B cell (primary cell): Measurements from ENCODE around the gene HPCA. TPM values are rescaled to one million over a fixed set of nuclear protein-coding genes. Genes with fewer than 3 reads are reported as not detected.

Experiments
- ATAC-seq: fragments of 200-7000 bp; cut with Tn5 transposase; one replicate; pipeline ENCODE4 v1.10.0; 2021; ENCODE audit warnings: low read depth, mild to moderate bottlenecking, moderate number of reproducible peaks, moderate library complexity
- CTCF ChIA-PET: fragments of 350-600 bp; sonication (Branson Sonifier 250); formaldehyde crosslinking; loops from one replicate; lab custom pipeline; 2021; ENCODE audit warnings: antibody characterized with exemption, inconsistent platforms; lab: Charles Lee
- POLR2A ChIA-PET: fragments of 350-600 bp; sonication (Branson Sonifier 250); formaldehyde crosslinking; loops from one replicate; lab custom pipeline; 2021; ENCODE audit warnings: antibody characterized with exemption; lab: Charles Lee
- DNase-seq: peaks from one replicate; pipeline ENCODE4 v3.0.0; 2013
- H2AFZ ChIP-seq: 2 replicates; pipeline ENCODE4 v1.6.1; 2012; ENCODE audit warnings: mild to moderate bottlenecking, low read depth, low read length; ENCODE audit not compliant: insufficient read depth, poor library complexity, severe bottlenecking
- H3K27ac ChIP-seq, 2 donors: 1 replicate in 1 of 2; 2 replicates in 1 of 2; pipeline ENCODE4 v1.5.1; 2012 to 2013; ENCODE audit warnings: low read length in 2 of 2, mild to moderate bottlenecking in 2 of 2, moderate library complexity in 1 of 2
- H3K27me3 ChIP-seq, 4 experiments: fragments of 200-600 bp in 1 of 4; sonication (generic) in 1 of 4; replicated peaks in 1 of 4; 1 replicate in 2 of 4; 2 replicates in 2 of 4; pipeline versions ENCODE4 v1.6.1 to v1.7.0; 2013 to 2016; ENCODE audit warnings: low read length in 3 of 4, mild to moderate bottlenecking in 2 of 4, mixed read lengths in 1 of 4, moderate library complexity in 1 of 4; ENCODE audit not compliant: insufficient read depth in 4 of 4, control insufficient read depth in 3 of 4; ENCODE audit errors: control extremely low read depth in 1 of 4
- H3K36me3 ChIP-seq, 2 experiments: replicated peaks in 1 of 2; 1 replicate in 1 of 2; 2 replicates in 1 of 2; pipeline versions ENCODE4 v1.6.1 to v1.7.1; 2013; ENCODE audit warnings: low read length in 1 of 2; ENCODE audit not compliant: insufficient read depth in 2 of 2, control insufficient read depth in 1 of 2; ENCODE audit errors: control extremely low read depth in 1 of 2, extremely low read depth in 1 of 2
- H3K4me1 ChIP-seq, 2 donors: fragments of 200-600 bp in 1 of 2; sonication (generic) in 1 of 2; 1 replicate in 1 of 2; 2 replicates in 1 of 2; pipeline versions ENCODE4 v1.5.1 to v1.6.1; 2013 to 2017; ENCODE audit warnings: low read length in 2 of 2; ENCODE audit not compliant: control insufficient read depth in 2 of 2, insufficient read depth in 2 of 2
- H3K4me2 ChIP-seq: replicated peaks from 2 replicates; pipeline ENCODE3; 2012; ENCODE audit warnings: mild to moderate bottlenecking, low read depth, low read length; ENCODE audit not compliant: poor library complexity, severe bottlenecking
- H3K4me3 ChIP-seq, 5 experiments: fragments of 200-600 bp in 1 of 5; sonication (generic) in 1 of 5; 1 replicate in 3 of 5; 2 replicates in 2 of 5; pipeline versions ENCODE4 v1.5.1 to v1.7.0; 2011 to 2016; ENCODE audit warnings: low read length in 4 of 5, mild to moderate bottlenecking in 4 of 5, low read depth in 2 of 5, control low read depth in 1 of 5, moderate library complexity in 1 of 5; ENCODE audit not compliant: insufficient read depth in 1 of 5; ENCODE audit errors: control extremely low read depth in 1 of 5, extremely low read depth in 1 of 5
- H3K79me2 ChIP-seq: fragments of 200-600 bp; sonication (generic); one replicate; pipeline ENCODE4 v1.6.0; 2016; ENCODE audit warnings: low read length; ENCODE audit not compliant: control insufficient read depth, insufficient read depth
- H3K9ac ChIP-seq: fragments of 200-600 bp; sonication (generic); 2 replicates; pipeline ENCODE4 v1.6.1; 2017; ENCODE audit warnings: mild to moderate bottlenecking, low read length, moderate library complexity
- H3K9me3 ChIP-seq, 3 donors: one replicate each; pipeline versions ENCODE4 v1.6.1 to v1.7.1; 2013; ENCODE audit warnings: low read length in 2 of 3; ENCODE audit not compliant: control insufficient read depth in 2 of 3, insufficient read depth in 1 of 3; ENCODE audit errors: control extremely low read depth in 1 of 3
- H4K20me1 ChIP-seq: 2 replicates; pipeline ENCODE4 v1.6.0; 2012; ENCODE audit warnings: mild to moderate bottlenecking, low read length; ENCODE audit not compliant: insufficient read depth, control insufficient read depth, poor library complexity, severe bottlenecking
- H3K27ac Mint-ChIP-seq: one replicate; pipeline ENCODE4 v1.8.0; 2021; ENCODE audit warnings: mixed read lengths
- H3K27me3 Mint-ChIP-seq: one replicate; pipeline ENCODE4 v1.8.0; 2021; ENCODE audit warnings: mixed read lengths
- H3K4me1 Mint-ChIP-seq: one replicate; pipeline ENCODE4 v1.8.0; 2021; ENCODE audit warnings: mixed read lengths
- H3K4me3 Mint-ChIP-seq: one replicate; pipeline ENCODE4 v1.8.0; 2021; ENCODE audit warnings: mixed read lengths
- H3K9me3 Mint-ChIP-seq: one replicate; pipeline ENCODE4 v1.8.0; 2022; ENCODE audit warnings: mixed read lengths; ENCODE audit not compliant: insufficient read depth
- EZH2 ChIP-seq: IDR thresholded peaks from 2 replicates; pipeline ENCODE4 v1.6.1; 2012; ENCODE audit warnings: borderline replicate concordance, low read depth, mild to moderate bottlenecking, moderate library complexity, low read length; ENCODE audit not compliant: insufficient read depth, poor library complexity, severe bottlenecking
- WGBS: methylation state at CpG from one replicate; pipeline ENCODE4 v1.1.5; 2013; ENCODE audit warnings: missing lambda C conversion rate; ENCODE audit not compliant: insufficient coverage; 5-methylcytosine and 5-hydroxymethylcytosine counted together
- intact Hi-C: fragments of 100-400 bp; cut with micrococcal nuclease; formaldehyde crosslinking; loops from one replicate; pipeline ENCODE4 v1.10.0; 2022
- polyA plus RNA-seq: library from polyadenylated mRNA; depleted of rRNA; stranded (reverse); fragments of >200 nt; gene quantifications from 2 replicates; pipeline ENCODE4 v1.2.3, GENCODE V29; 2012
- total RNA-seq, 2 donors: library from RNA; stranded (reverse); fragments of 120-200 nt in 1 of 2; gene quantifications; 1 replicate in 1 of 2; 2 replicates in 1 of 2; pipeline versions ENCODE4 v1.2.3 to v1.2.4, GENCODE V29; 2013 to 2022
- TF ChIP-seq, protein P1 (sequence below): fragments of 200-600 bp; IDR thresholded peaks from one replicate; pipeline ENCODE4 v1.8.0; 2022; ENCODE audit warnings: antibody characterized with exemption, mild to moderate bottlenecking

HPCA gene
- total and polyA plus RNA-seq, 2 donors (not counting 1 experiment from before 2014, with no cell fraction given), result 0.06 TPM; not detected in 1

DNA sequence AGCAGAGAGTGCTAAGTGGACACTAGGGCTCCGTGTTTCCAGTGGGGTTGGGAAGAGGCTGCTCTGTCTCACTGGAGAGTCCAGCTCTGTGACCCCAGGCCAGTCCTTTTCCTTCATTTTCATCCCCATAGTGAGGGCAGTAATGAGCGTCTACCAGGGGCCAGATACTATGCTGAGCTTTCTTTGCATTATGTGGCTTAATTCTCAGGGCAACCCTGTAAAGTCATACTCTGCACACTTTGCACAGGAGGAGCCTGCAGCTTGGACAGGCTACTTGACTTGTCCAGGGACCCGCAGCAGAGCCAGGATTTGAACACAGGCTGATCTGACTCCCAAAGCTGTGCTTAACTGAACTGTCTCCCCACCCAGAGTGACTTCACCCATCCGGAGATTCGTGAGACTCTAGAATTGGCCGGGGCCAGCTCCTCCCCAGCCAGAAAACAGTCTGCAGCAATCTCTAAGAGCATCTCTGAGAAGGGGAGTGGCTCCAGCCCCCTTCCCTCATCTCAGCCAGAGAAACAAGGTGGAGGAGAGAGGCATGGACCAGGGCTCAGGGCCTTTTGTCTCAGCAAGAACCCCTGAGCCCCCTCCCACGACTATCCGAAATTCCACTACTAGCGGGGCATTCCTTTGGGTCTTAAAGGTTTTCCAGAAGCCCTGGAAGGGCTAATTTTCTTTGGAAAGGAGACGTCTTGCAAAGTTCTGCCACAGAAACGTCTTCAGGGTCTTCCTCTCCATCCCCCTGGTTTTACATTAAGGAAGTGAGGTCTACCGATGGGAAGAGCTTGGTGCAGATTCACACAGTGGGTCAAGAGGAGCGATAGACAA is 14.7 kb upstream of the HPCA start:
- Mint-ChIP-seq H3K27me3 (peaks cover 39% of the 10 kb centered on the region), H3K27ac (no peak overlapping the region), H3K4me1 (peaks cover 41% of the 10 kb centered on the region), H3K9me3 (no peaks in the 10 kb centered on the region), H3K4me3 (peak overlapping the region; percentile 83)
- H3K4me2 ChIP-seq, result peak overlapping the region; percentile 83
- H4K20me1 ChIP-seq, result peaks cover 4% of the 10 kb centered on the region
- peak overlapping the region; percentile 50 for H3K9ac ChIP-seq
- TF ChIP-seq, protein P1, sequence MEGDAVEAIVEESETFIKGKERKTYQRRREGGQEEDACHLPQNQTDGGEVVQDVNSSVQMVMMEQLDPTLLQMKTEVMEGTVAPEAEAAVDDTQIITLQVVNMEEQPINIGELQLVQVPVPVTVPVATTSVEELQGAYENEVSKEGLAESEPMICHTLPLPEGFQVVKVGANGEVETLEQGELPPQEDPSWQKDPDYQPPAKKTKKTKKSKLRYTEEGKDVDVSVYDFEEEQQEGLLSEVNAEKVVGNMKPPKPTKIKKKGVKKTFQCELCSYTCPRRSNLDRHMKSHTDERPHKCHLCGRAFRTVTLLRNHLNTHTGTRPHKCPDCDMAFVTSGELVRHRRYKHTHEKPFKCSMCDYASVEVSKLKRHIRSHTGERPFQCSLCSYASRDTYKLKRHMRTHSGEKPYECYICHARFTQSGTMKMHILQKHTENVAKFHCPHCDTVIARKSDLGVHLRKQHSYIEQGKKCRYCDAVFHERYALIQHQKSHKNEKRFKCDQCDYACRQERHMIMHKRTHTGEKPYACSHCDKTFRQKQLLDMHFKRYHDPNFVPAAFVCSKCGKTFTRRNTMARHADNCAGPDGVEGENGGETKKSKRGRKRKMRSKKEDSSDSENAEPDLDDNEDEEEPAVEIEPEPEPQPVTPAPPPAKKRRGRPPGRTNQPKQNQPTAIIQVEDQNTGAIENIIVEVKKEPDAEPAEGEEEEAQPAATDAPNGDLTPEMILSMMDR, result no peak
- TF ChIP-seq EZH2, result peak; percentile 77
- no peaks in the 10 kb centered on the region for H3K36me3 ChIP-seq
- peak overlapping the region in 4 of 5 experiments; percentile 11 to 44 (median 25) for H3K4me3 ChIP-seq
- DNase-seq (peak; percentile 36), ATAC-seq (no peak)
- peaks cover 25 to 35% of the 10 kb centered on the region in 2 donors for H3K4me1 ChIP-seq
- intact Hi-C loops, result loop anchor here (1.0 to 10.0 kb wide), 4 partner anchors 47 to 471 kb away; no protein-coding TSS in a partner anchor
- WGBS, result 68% methylated on average over 5 of the region's 13 CpGs
- peak overlapping the region; percentile 56 for H2AFZ ChIP-seq
- peaks cover 0 to 3% (median 0%) of the 10 kb centered on the region in 3 donors for H3K9me3 ChIP-seq
- ChIA-PET CTCF (interaction anchor here (0.6 to 2.6 kb wide), 25 partner anchors 8 to 599 kb away, joined by 3 to 42 read pairs (median 4); partner anchors contain the start of genes BSDC1, S100PBP and YARS1), POLR2A (no interaction called here)
- no peaks in the 10 kb centered on the region for H3K79me2 ChIP-seq
- H3K27me3 ChIP-seq, result peaks cover 0 to 58% (median 19%) of the 10 kb centered on the region in 4 experiments
- H3K27ac ChIP-seq, result no peak overlapping the region

DNA sequence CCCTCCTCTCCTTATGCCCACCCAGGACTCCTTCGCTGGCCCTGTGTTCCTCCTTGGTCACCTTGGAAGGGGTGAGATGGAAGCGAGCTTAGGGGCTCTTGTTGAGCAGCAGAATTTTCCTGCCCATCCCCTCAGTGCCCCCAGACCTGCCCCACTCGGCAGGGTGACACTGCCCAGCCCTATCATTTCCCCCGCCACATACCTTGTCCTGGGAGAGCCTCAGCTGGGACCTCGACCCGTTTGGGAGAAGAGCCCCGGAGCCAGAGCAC is 14.2 kb upstream of the HPCA start:
- TF ChIP-seq, protein P1, result no peak
- TF ChIP-seq EZH2, result no peak
- ChIA-PET CTCF (interaction anchor here (0.6 to 2.6 kb wide), 24 partner anchors 9 to 477 kb away, joined by 3 to 42 read pairs (median 4); partner anchors contain the start of genes BSDC1, S100PBP and YARS1), POLR2A (no interaction called here)
- Histone ChIP-seq H3K9ac (peak overlapping the region; percentile 50), H4K20me1 (peaks cover 4% of the 10 kb centered on the region), H3K27ac (no peak overlapping the region), H3K4me2 (peak overlapping the region; percentile 83), H3K4me3 (peak overlapping the region in 2 of 5 experiments; percentile 18 to 44), H2AFZ (peak overlapping the region; percentile 41), H3K4me1 (peaks cover 25 to 37% of the 10 kb centered on the region in 2 donors), H3K27me3 (peaks cover 0 to 64% (median 19%) of the 10 kb centered on the region in 4 experiments), H3K79me2 (no peaks in the 10 kb centered on the region), H3K9me3 (peaks cover 0 to 3% (median 0%) of the 10 kb centered on the region in 3 donors), H3K36me3 (no peaks in the 10 kb centered on the region)
- no peak for DNase-seq
- Mint-ChIP-seq H3K4me3 (peak overlapping the region; percentile 83), H3K9me3 (no peaks in the 10 kb centered on the region), H3K4me1 (peaks cover 41% of the 10 kb centered on the region), H3K27ac (no peak overlapping the region), H3K27me3 (peaks cover 39% of the 10 kb centered on the region)
- intact Hi-C loops, result loop anchor here (1.0 to 10.0 kb wide), 4 partner anchors 47 to 471 kb away; no protein-coding TSS in a partner anchor
- 31% methylated on average over 7 of the region's 7 CpGs for WGBS
- no peak for ATAC-seq
